Ascending aorta (tissue), 2 donors: ENCODE measurements around the gene FAM234A. TPM values are rescaled to one million over a fixed set of nuclear protein-coding genes. Genes with fewer than 3 reads are reported as not detected.

Experiments
- DNase-seq, 2 donors: peaks; one replicate each; pipeline ENCODE4 v3.0.0-alpha.2; 2019; ENCODE audit warnings: low spot score in 2 of 2
- H3K27ac ChIP-seq, 2 donors: fragments of 200-600 bp; sonication (generic); one replicate each; pipeline ENCODE4 v1.5.1; 2016 to 2017; ENCODE audit warnings: mild to moderate bottlenecking in 1 of 2
- H3K27me3 ChIP-seq: fragments of 200-600 bp; sonication (generic); one replicate; pipeline ENCODE4 v1.5.1; 2017
- H3K36me3 ChIP-seq, 2 donors: fragments of 200-600 bp; sonication (generic); one replicate each; pipeline ENCODE4 v1.5.1; 2016
- H3K4me1 ChIP-seq, 2 donors: fragments of 200-600 bp; sonication (generic); one replicate each; pipeline ENCODE4 v1.5.1; 2016 to 2017; ENCODE audit warnings: mild to moderate bottlenecking in 1 of 2
- H3K4me3 ChIP-seq, 2 donors: fragments of 200-600 bp; sonication (generic); one replicate each; pipeline ENCODE4 v1.5.1; 2016 to 2017; ENCODE audit warnings: mild to moderate bottlenecking in 1 of 2
- H3K9me3 ChIP-seq, 2 donors: fragments of 200-600 bp; sonication (generic); one replicate each; pipeline ENCODE4 v1.5.1; 2016
- intact Hi-C: fragments of 100-400 bp; cut with DNase I; formaldehyde crosslinking; loops from one replicate; pipeline ENCODE4 v1.15.1; 2023
- total RNA-seq: library from RNA; depleted of rRNA; stranded (reverse); fragments of >200 nt; gene quantifications from one replicate; pipeline ENCODE4 v1.1.0, GENCODE V29; 2016
- TF ChIP-seq, protein P1 (sequence below), 3 experiments: fragments of 200-600 bp in 2 of 3; fragments of 450-650 bp in 1 of 3; sonication (generic) in 2 of 3; IDR thresholded peaks; one replicate each; pipeline ENCODE4 v1.5.1; 2016 to 2019; ENCODE audit warnings: antibody characterized with exemption in 3 of 3, mild to moderate bottlenecking in 1 of 3, moderate library complexity in 1 of 3

Gene FAM234A
- total RNA-seq, 1 donor from 2014 or later = 67.7 TPM

- intact Hi-C loops = no loop called here
- no peak overlapping the region for H3K4me3 ChIP-seq
- H3K4me1 ChIP-seq = no peaks in the 10 kb centered on the region
- no peak overlapping the region for H3K27ac ChIP-seq
- H3K9me3 ChIP-seq = no peaks in the 10 kb centered on the region
- peaks cover 45 to 53% of the 10 kb centered on the region in 2 donors for H3K36me3 ChIP-seq
- H3K27me3 ChIP-seq = no peaks in the 10 kb centered on the region
- TF ChIP-seq, protein P1, sequence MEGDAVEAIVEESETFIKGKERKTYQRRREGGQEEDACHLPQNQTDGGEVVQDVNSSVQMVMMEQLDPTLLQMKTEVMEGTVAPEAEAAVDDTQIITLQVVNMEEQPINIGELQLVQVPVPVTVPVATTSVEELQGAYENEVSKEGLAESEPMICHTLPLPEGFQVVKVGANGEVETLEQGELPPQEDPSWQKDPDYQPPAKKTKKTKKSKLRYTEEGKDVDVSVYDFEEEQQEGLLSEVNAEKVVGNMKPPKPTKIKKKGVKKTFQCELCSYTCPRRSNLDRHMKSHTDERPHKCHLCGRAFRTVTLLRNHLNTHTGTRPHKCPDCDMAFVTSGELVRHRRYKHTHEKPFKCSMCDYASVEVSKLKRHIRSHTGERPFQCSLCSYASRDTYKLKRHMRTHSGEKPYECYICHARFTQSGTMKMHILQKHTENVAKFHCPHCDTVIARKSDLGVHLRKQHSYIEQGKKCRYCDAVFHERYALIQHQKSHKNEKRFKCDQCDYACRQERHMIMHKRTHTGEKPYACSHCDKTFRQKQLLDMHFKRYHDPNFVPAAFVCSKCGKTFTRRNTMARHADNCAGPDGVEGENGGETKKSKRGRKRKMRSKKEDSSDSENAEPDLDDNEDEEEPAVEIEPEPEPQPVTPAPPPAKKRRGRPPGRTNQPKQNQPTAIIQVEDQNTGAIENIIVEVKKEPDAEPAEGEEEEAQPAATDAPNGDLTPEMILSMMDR (IDR thresholded peaks at IDR 0.05) = no peak
- DNase-seq = no peak
These were observed 52.1 kb downstream of the FAM234A start for GRCh38 chr16:286491-287297.

DNA sequence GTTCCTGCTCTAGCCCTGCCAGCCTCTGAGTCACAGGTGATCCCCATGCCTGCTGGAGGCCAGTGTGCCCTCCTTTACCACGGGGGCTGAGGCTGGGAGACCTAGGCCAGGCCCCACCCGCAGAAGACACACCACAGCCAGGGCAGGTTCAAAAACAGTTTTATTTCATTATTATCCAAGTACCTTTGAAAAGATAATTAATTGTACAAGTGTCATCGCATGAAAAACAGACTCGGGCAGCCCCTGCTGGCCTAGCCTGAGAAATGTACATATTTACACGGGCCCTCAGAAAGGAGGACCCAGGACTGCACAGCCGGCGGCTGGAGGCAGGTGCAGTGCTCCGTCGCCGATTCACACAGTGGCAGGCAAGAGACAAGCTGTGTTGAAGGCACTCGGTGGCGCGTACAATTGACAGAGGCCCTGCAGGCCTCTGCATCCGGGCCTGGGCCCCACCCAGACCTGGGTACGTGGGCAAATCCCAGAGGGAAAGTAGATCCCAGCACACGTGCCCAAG is 52.7 kb downstream of the FAM234A start:
- Histone ChIP-seq H3K4me1 (no peaks in the 10 kb centered on the region), H3K9me3 (no peaks in the 10 kb centered on the region), H3K4me3 (no peak overlapping the region), H3K27ac (no peak overlapping the region), H3K36me3 (peaks cover 50 to 60% of the 10 kb centered on the region in 2 donors), H3K27me3 (no peaks in the 10 kb centered on the region)
- intact Hi-C loops = no loop called here
- TF ChIP-seq, protein P1 (IDR thresholded peaks at IDR 0.05) = no peak
- no peak for DNase-seq

DNA sequence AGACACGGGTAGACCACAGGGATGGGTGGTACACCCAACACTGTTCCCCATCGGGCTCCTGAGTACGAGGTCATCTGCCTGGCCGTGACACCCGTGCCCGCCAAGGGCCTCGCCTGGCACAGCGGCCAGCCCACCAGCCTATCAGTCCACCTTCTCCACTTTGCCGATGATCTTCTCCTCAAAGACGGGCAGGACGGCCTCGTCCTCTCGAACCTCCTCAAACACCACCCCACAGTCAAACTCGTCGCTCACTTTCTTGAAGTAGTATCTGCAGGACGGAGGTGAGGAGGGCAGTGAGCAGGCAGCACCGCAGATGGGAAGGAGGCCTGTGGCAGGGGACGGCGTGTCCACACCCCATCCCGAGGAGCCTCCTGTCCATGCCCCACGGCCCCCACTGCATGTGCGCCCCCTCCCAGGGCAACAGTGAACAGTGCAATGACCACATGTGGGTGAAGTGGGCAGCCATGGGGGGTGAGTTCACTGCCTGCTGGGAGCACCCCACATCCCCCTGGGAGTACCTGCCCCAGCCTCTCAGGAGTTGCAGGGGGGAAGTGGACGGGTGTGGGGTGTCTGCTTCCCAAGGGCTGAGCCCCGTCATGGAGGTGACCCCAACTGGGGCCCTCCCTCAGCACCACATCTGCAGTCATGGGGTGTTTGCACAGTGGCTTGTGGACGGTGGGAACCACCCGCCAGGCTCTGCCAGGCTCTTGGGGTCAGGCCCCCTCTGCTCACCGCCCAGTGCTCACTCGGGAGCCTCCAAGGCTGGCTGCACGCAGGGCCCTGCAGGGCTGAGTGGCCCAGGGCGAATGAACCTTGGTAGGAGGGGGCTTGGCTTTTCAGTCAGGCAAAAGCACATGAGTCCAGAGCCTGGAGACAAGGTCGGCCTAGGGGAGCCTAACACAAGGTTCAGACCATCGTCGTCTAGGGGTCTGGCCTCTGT is 53.6 kb downstream of the FAM234A start:
- no peak for DNase-seq
- no peak overlapping the region for H3K27ac ChIP-seq
- H3K36me3 ChIP-seq = peaks cover 55 to 68% of the 10 kb centered on the region in 2 donors
- TF ChIP-seq, protein P1 (IDR thresholded peaks at IDR 0.05) = no peak
- no peak overlapping the region for H3K4me3 ChIP-seq
- intact Hi-C loops = no loop called here
- no peaks in the 10 kb centered on the region for H3K9me3 ChIP-seq
- no peaks in the 10 kb centered on the region for H3K27me3 ChIP-seq
- H3K4me1 ChIP-seq = no peaks in the 10 kb centered on the region

DNA sequence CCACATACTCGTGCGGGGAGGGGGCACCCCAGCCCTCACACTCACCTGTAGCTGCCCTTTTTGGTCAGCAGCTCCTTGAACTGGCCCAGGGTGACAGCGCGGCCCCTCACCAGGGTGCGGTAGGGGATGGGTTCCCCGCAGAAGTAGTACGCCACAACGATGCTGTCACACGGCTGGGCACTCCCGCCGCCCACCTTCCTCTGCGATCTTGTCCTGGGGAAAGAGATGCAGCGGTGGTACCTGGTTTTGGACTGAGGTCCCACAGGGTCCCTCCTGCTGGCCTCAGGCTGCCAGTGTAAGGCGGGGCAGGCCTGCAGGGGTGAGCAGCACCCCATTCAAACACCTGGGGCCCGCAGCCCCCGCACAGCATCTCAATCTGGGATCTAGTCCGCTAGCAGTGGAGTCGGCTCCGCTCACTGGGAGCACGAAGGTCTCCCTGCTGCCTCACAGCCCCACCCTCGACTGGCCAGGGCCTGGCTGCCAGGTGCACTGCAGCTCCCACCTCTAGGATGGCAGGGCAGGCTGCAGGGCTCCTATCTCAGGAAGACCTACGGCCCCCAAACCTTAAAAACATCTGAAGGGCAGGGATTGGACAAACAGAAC is 54.9 kb downstream of the FAM234A start:
- no peaks in the 10 kb centered on the region for H3K27me3 ChIP-seq
- intact Hi-C loops = no loop called here
- TF ChIP-seq, protein P1 (IDR thresholded peaks at IDR 0.05) = no peak
- H3K9me3 ChIP-seq = no peaks in the 10 kb centered on the region
- no peaks in the 10 kb centered on the region for H3K4me1 ChIP-seq
- H3K36me3 ChIP-seq = peaks cover 61 to 74% of the 10 kb centered on the region in 2 donors
- H3K27ac ChIP-seq = no peak overlapping the region
- H3K4me3 ChIP-seq = no peak overlapping the region
- DNase-seq = no peak

- Histone ChIP-seq H3K4me1 (no peaks in the 10 kb centered on the region), H3K9me3 (no peaks in the 10 kb centered on the region), H3K4me3 (no peak overlapping the region), H3K27me3 (no peaks in the 10 kb centered on the region), H3K36me3 (peaks cover 61 to 74% of the 10 kb centered on the region in 2 donors), H3K27ac (no peak overlapping the region)
- intact Hi-C loops = no loop called here
- DNase-seq = no peak
- TF ChIP-seq, protein P1 (IDR thresholded peaks at IDR 0.05) = no peak
These were observed 55.5 kb downstream of the FAM234A start for GRCh38 chr16:290015-290680.
